ENCODE data around the gene MTFR2.

MTFR2 gene

DNA sequence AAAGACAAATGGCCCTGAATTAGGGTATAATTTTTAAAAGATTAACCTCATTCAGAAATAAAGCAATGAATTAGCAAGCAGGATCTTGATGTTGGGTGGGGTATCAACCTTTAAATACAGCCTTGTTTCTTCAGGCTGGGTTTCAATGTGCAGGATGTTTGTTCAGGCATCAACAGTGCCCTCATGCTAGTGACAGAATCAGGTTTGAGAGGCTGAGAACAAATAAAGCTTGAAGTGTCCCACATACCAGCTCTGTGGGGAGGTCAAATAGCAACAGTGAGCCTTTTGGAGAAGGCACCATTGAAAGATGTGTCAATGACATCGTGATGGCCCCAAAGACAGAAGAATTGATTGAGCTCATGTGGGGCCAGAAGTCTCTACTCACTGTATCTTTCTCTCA is 68.2 kb downstream of the MTFR2 start:
- DNase-seq = no peak

DNA sequence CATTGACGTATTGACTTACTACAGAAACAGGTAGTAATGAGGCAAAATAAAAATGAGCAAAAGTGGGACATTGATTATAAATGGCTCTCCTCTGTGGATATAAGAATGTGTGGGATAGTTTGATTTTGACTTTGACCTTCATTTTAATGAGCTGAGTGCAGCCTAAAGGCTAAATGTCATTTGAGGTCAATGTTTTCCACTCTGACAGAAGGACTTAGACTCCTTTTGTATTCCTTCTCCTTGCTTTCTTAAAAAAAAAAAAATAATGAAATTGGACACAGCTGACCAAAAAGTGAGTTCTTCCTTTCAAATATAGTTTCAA is 68.6 kb downstream of the MTFR2 start:
- no peak for DNase-seq

Measured in activated CD4-positive, alpha-beta T cell treated with anti-CD3 and anti-CD28 coated beads for 48 hours (primary cell).